HCT116 (cell line): ENCODE data around the gene ABCG1. TPM values are rescaled to one million over a fixed set of nuclear protein-coding genes. Genes with fewer than 3 reads are reported as not detected.

Experiments used
- ATAC-seq: fragments of 200-7000 bp; cut with Tn5 transposase; 2 replicates; pipeline ENCODE4 v1.9.1; 2020; ENCODE audit warnings: mild to moderate bottlenecking, moderate library complexity
- BruUV-seq: library from RNA; stranded (reverse); fragments of 400-500 nt; replicated peaks from 2 replicates; lab custom pipeline; 2021; lab: Mats Ljungman, UMichigan
- CTCF ChIA-PET: fragments of 300-600 bp; sonication (Branson Sonifier 250); formaldehyde crosslinking; loops from one replicate; lab custom pipeline; 2021; ENCODE audit warnings: antibody characterized with exemption; lab: Charles Lee
- POLR2A ChIA-PET: fragments of 300-600, 350-600 bp; sonication (Branson Sonifier 250); formaldehyde crosslinking; loops from one replicate; lab custom pipeline; 2021; ENCODE audit warnings: antibody characterized with exemption; lab: Charles Lee
- RAD21 ChIA-PET, 2 experiments: fragments of 300-600 bp; sonication (Branson Sonifier 250); formaldehyde crosslinking; loops; one replicate each; lab custom pipeline; 2023; ENCODE audit warnings: low total read pairs in 2 of 2; ENCODE audit not compliant: uncharacterized antibody in 2 of 2, unreplicated experiment in 2 of 2, low non-redundant PET in 1 of 2; lab: Charles Lee
- DNase-seq: peaks from one replicate; pipeline ENCODE4 v3.0.0-alpha.2; 2010; ENCODE audit warnings: low read depth, low spot score
- H2AFZ ChIP-seq: fragments of 200-600 bp; shearing (Covaris generic), sonication (generic); 2 replicates; pipeline ENCODE4 v1.6.1; 2017; ENCODE audit warnings: low read depth, mixed run types, mixed read lengths, antibody characterized with exemption, low read length; ENCODE audit not compliant: poor library complexity, severe bottlenecking
- H3K27ac ChIP-seq: 2 replicates; pipeline ENCODE4 v1.5.1; 2012; ENCODE audit warnings: low read depth, low read length
- H3K27me3 ChIP-seq: fragments of 200-600 bp; sonication (generic); 2 replicates; pipeline ENCODE4 v1.6.1; 2016; ENCODE audit warnings: mixed run types, low read length, mixed read lengths; ENCODE audit not compliant: insufficient read depth
- H3K36me3 ChIP-seq, 2 experiments: fragments of 200-500 bp in 1 of 2; fragments of 200-600 bp in 1 of 2; sonication (Bioruptor generic) in 1 of 2; sonication (generic) in 1 of 2; 2 replicates each; pipeline versions ENCODE4 v1.5.1 to v1.6.1; 2014 to 2016; ENCODE audit warnings: low read length in 2 of 2, inconsistent platforms in 1 of 2, mixed read lengths in 1 of 2, mixed run types in 1 of 2; ENCODE audit not compliant: insufficient read depth in 2 of 2, control insufficient read depth in 1 of 2
- H3K4me1 ChIP-seq, 2 experiments: fragments of 200-600 bp in 1 of 2; sonication (generic) in 1 of 2; 2 replicates each; pipeline versions ENCODE4 v1.5.1 to v1.6.1; 2012 to 2017; ENCODE audit warnings: low read length in 2 of 2, inconsistent platforms in 1 of 2, mild to moderate bottlenecking in 1 of 2, mixed read lengths in 1 of 2, mixed run types in 1 of 2, moderate library complexity in 1 of 2; ENCODE audit not compliant: insufficient read depth in 2 of 2, control insufficient read depth in 1 of 2
- H3K4me2 ChIP-seq: fragments of 200-600 bp; sonication (generic); 2 replicates; pipeline ENCODE4 v1.6.1; 2017; ENCODE audit warnings: mixed run types, low read length, mixed read lengths
- H3K4me3 ChIP-seq, 2 experiments: fragments of 200-600 bp in 1 of 2; sonication (generic) in 1 of 2; replicated peaks in 1 of 2; 2 replicates each; pipeline ENCODE4 v1.5.1; 2011 to 2016; ENCODE audit warnings: low read length in 2 of 2, control low read depth in 1 of 2, low read depth in 1 of 2, mild to moderate bottlenecking in 1 of 2, mixed read lengths in 1 of 2, mixed run types in 1 of 2
- H3K79me2 ChIP-seq: fragments of 200-600 bp; sonication (generic); 2 replicates; pipeline ENCODE4 v1.6.1; 2017; ENCODE audit warnings: mild to moderate bottlenecking, mixed run types, low read length, moderate library complexity, mixed read lengths; ENCODE audit not compliant: insufficient read depth
- H3K9ac ChIP-seq: fragments of 200-600 bp; sonication (generic); 2 replicates; pipeline ENCODE4 v1.6.1; 2016; ENCODE audit warnings: low read length, mixed read lengths
- H3K9me2 ChIP-seq: fragments of 200-600 bp; sonication (generic), shearing (Covaris generic); 2 replicates; pipeline ENCODE4 v1.6.1; 2017; ENCODE audit warnings: mixed run types, mild to moderate bottlenecking, moderate library complexity; ENCODE audit not compliant: insufficient read depth
- H3K9me3 ChIP-seq, 2 experiments: fragments of 200-500 bp in 1 of 2; fragments of 200-600 bp in 1 of 2; sonication (Bioruptor generic) in 1 of 2; sonication (generic) in 1 of 2; 2 replicates each; pipeline ENCODE4 v1.6.1; 2014 to 2017; ENCODE audit warnings: low read length in 2 of 2, mixed read lengths in 2 of 2, inconsistent platforms in 1 of 2, low read depth in 1 of 2, mild to moderate bottlenecking in 1 of 2, mixed run types in 1 of 2, moderate library complexity in 1 of 2; ENCODE audit not compliant: control insufficient read depth in 1 of 2, insufficient read depth in 1 of 2
- H4K20me1 ChIP-seq: fragments of 200-600 bp; sonication (generic), shearing (Covaris generic); 2 replicates; pipeline ENCODE4 v1.6.1; 2017; ENCODE audit warnings: mixed run types, mild to moderate bottlenecking, moderate library complexity; ENCODE audit not compliant: insufficient read depth
- ATF3 ChIP-seq: IDR thresholded peaks from 2 replicates; pipeline ENCODE4 v1.6.1; 2012
- EZH2 ChIP-seq: fragments of 200-600 bp; sonication (generic); IDR thresholded peaks from 2 replicates; pipeline ENCODE4 v1.6.1; 2017; ENCODE audit warnings: antibody characterized with exemption, mixed run types
- EZH2phosphoT487 ChIP-seq: fragments of 200-600 bp; IDR thresholded peaks from 2 replicates; pipeline ENCODE4 v1.6.1; 2018; ENCODE audit warnings: antibody characterized with exemption, borderline replicate concordance
- FOSL1 ChIP-seq: IDR thresholded peaks from 2 replicates; pipeline ENCODE4 v1.6.1; 2012; ENCODE audit warnings: low read depth
- POLR2A ChIP-seq: IDR thresholded peaks from 2 replicates; pipeline ENCODE4 v1.7.0; 2011; ENCODE audit warnings: borderline replicate concordance; ENCODE audit not compliant: insufficient read depth, insufficient read length; ENCODE audit errors: extremely low read depth
- SRF ChIP-seq: IDR thresholded peaks from 2 replicates; pipeline ENCODE4 v1.6.1; 2012; ENCODE audit warnings: low read depth
- intact Hi-C: fragments of 100-400 bp; cut with micrococcal nuclease; formaldehyde crosslinking; loops from 2 replicates; pipeline ENCODE4 v1.10.0; 2022
- total RNA-seq: library from RNA; stranded (reverse); gene quantifications from one replicate; pipeline ENCODE4 v1.2.1, GENCODE V29; 2021; ENCODE audit not compliant: unreplicated experiment

The ABCG1 gene
- total RNA-seq, 1 experiment from 2014 or later = 1.6 TPM

- no peak overlapping the region for H3K9ac ChIP-seq
- H3K27me3 ChIP-seq = no peaks in the 10 kb centered on the region
- no peaks in the 10 kb centered on the region for H3K36me3 ChIP-seq
- CTCF ChIA-PET = no interaction called here
- peaks cover 0 to 5% of the 10 kb centered on the region in 2 experiments; a peak in 1 of 4 replicates for H3K4me1 ChIP-seq
- no TSS peak for BruUV-seq
- no peaks in the 10 kb centered on the region for H3K79me2 ChIP-seq
- ATAC-seq (no peak), DNase-seq (no peak)
- H3K9me3 ChIP-seq = no peaks in the 10 kb centered on the region
- no peak overlapping the region for H3K4me2 ChIP-seq
- intact Hi-C loops = no loop called here
- H3K9me2 ChIP-seq = no peaks in the 10 kb centered on the region
- POLR2A ChIA-PET = no interaction called here
- no peaks in the 10 kb centered on the region for H4K20me1 ChIP-seq
- no peak overlapping the region for H3K27ac ChIP-seq
- H3K4me3 ChIP-seq = no peak overlapping the region
- no peak for TF ChIP-seq SRF
- TF ChIP-seq POLR2A = no peak
- TF ChIP-seq EZH2 = no peak
- no peak overlapping the region for H2AFZ ChIP-seq
- RAD21 ChIA-PET = no interaction called here
These were observed 93.7 kb downstream of the ABCG1 start for GRCh38 chr21:42312626-42313104.

GRCh38 chr21:42313501-42313969 lies 94.6 kb downstream of the ABCG1 start:
- Histone ChIP-seq H3K79me2 (no peaks in the 10 kb centered on the region), H3K27me3 (no peaks in the 10 kb centered on the region), H2AFZ (no peak overlapping the region), H4K20me1 (no peaks in the 10 kb centered on the region), H3K9me2 (no peaks in the 10 kb centered on the region), H3K9ac (no peak overlapping the region), H3K27ac (no peak overlapping the region), H3K4me2 (no peak overlapping the region), H3K36me3 (no peaks in the 10 kb centered on the region), H3K9me3 (no peaks in the 10 kb centered on the region), H3K4me1 (peaks cover 0 to 5% of the 10 kb centered on the region in 2 experiments; a peak in 1 of 4 replicates), H3K4me3 (no peak overlapping the region)
- TF ChIP-seq EZH2phosphoT487 (no peak), FOSL1 (no peak), ATF3 (no peak)
- ChIA-PET RAD21 (no interaction called here), POLR2A (no interaction called here), CTCF (no interaction called here)
- no peak for ATAC-seq
- BruUV-seq = no TSS peak
- DNase-seq = no peak
- intact Hi-C loops = no loop called here
